ENCODE results near the gene SLC22A16. TPM values are rescaled to one million over a fixed set of nuclear protein-coding genes. Genes with fewer than 3 reads are reported as not detected.
"Not testable (repeated sequence)": the region's sequence is repeated elsewhere in the genome, so short reads cannot be mapped to it uniquely, and the experiment has no call there.

Gene SLC22A16
- total RNA-seq, 1 donor from 2014 or later = 0.22 TPM

GRCh38 chr6:110459137-110459536, 17.3 kb downstream of the SLC22A16 start:
- intact Hi-C loops (cut with DNase I) = no loop called here
- no peak for ATAC-seq

GRCh38 chr6:110458476-110458875, 17.9 kb downstream of the SLC22A16 start:
- DNase-seq (ENCODE audit: low spot score) (no peak), ATAC-seq (no peak)
- intact Hi-C loops (cut with DNase I) = no loop called here

More at GRCh38 chr6:110459137-110459536, 17.3 kb downstream of the SLC22A16 start:
- no peak for DNase-seq (ENCODE audit: low spot score)

GRCh38 chr6:110457567-110458175, 18.7 kb downstream of the SLC22A16 start:
- intact Hi-C loops (cut with DNase I); DNase-seq (ENCODE audit: low spot score); ATAC-seq: not testable (repeated sequence)

GRCh38 chr6:110456694-110457093, 19.7 kb downstream of the SLC22A16 start:
- ATAC-seq (no peak), DNase-seq (ENCODE audit: low spot score) (no peak)
- intact Hi-C loops (cut with DNase I) = no loop called here

- no peak for ATAC-seq
- no peak for DNase-seq (ENCODE audit: low spot score)
- intact Hi-C loops (cut with DNase I) = no loop called here
Measured at GRCh38 chr6:110449541-110449895, 26.9 kb downstream of the SLC22A16 start.

GRCh38 chr6:110448846-110449540, 27.4 kb downstream of the SLC22A16 start:
- no peak for DNase-seq (ENCODE audit: low spot score)
- intact Hi-C loops (cut with DNase I) = no loop called here
- no peak for ATAC-seq

GRCh38 chr6:110447761-110448160, 28.7 kb downstream of the SLC22A16 start:
- intact Hi-C loops (cut with DNase I) = no loop called here
- ATAC-seq (no peak), DNase-seq (ENCODE audit: low spot score) (no peak)

GRCh38 chr6:110446405-110446804, 30.0 kb downstream of the SLC22A16 start:
- DNase-seq (ENCODE audit: low spot score) (no peak), ATAC-seq (no peak)
- intact Hi-C loops (cut with DNase I) = no loop called here

- ATAC-seq = no peak
- intact Hi-C loops (cut with DNase I) = no loop called here
- no peak for DNase-seq (ENCODE audit: low spot score)
Measured at GRCh38 chr6:110440026-110440425, 36.4 kb downstream of the SLC22A16 start.

- intact Hi-C loops (cut with DNase I) = no loop called here
- no peak for DNase-seq (ENCODE audit: low spot score)
- no peak for ATAC-seq
Measured at GRCh38 chr6:110439356-110439755, 37.1 kb downstream of the SLC22A16 start.

GRCh38 chr6:110434961-110435602, 41.3 kb downstream of the SLC22A16 start:
- intact Hi-C loops (cut with DNase I) = no loop called here
- no peak for DNase-seq (ENCODE audit: low spot score)
- ATAC-seq = no peak

- no peak for ATAC-seq
- no peak for DNase-seq (ENCODE audit: low spot score)
- intact Hi-C loops (cut with DNase I) = no loop called here
Measured at GRCh38 chr6:110432285-110432900, 44.0 kb downstream of the SLC22A16 start.

- ATAC-seq = no peak
- no peak for DNase-seq (ENCODE audit: low spot score)
Measured at GRCh38 chr6:110430741-110431140, 45.7 kb downstream of the SLC22A16 start.

GRCh38 chr6:110430236-110430635, 46.2 kb downstream of the SLC22A16 start:
- ATAC-seq = no peak
- intact Hi-C loops (cut with DNase I) = no loop called here
- no peak for DNase-seq (ENCODE audit: low spot score)

More at GRCh38 chr6:110430741-110431140, 45.7 kb downstream of the SLC22A16 start:
- intact Hi-C loops (cut with DNase I) = no loop called here

GRCh38 chr6:110428153-110428552, 48.3 kb downstream of the SLC22A16 start:
- ATAC-seq = no peak
- intact Hi-C loops (cut with DNase I) = no loop called here

GRCh38 chr6:110425816-110426215, 50.6 kb downstream of the SLC22A16 start:
- intact Hi-C loops (cut with DNase I) = no loop called here
- DNase-seq (ENCODE audit: low spot score) = no peak
- no peak for ATAC-seq

More at GRCh38 chr6:110428153-110428552, 48.3 kb downstream of the SLC22A16 start:
- DNase-seq (ENCODE audit: low spot score) = no peak

- ATAC-seq (no peak), DNase-seq (ENCODE audit: low spot score) (no peak)
- intact Hi-C loops (cut with DNase I) = no loop called here
Measured at GRCh38 chr6:110422444-110422822, 54.0 kb downstream of the SLC22A16 start.

GRCh38 chr6:110421749-110422443, 54.5 kb downstream of the SLC22A16 start:
- DNase-seq (ENCODE audit: low spot score) = no peak

GRCh38 chr6:110419028-110419739, 57.2 kb downstream of the SLC22A16 start:
- intact Hi-C loops (cut with DNase I) = no loop called here

More at GRCh38 chr6:110421749-110422443, 54.5 kb downstream of the SLC22A16 start:
- ATAC-seq = no peak
- intact Hi-C loops (cut with DNase I) = no loop called here

More at GRCh38 chr6:110419028-110419739, 57.2 kb downstream of the SLC22A16 start:
- no peak for DNase-seq (ENCODE audit: low spot score)
- no peak for ATAC-seq

All from sciatic nerve (tissue), 2 donors.